MM.1S (cell line): ENCODE data around the gene ZNF513.

Source experiments
- DNase-seq: peaks from one replicate; pipeline ENCODE4 v3.0.0-alpha.2; 2015
- H2AFZ ChIP-seq: fragments of 300-600 bp; sonication (generic); 2 replicates; pipeline ENCODE4 v1.6.0; 2016; ENCODE audit warnings: antibody characterized with exemption, low read length
- H3F3A ChIP-seq: fragments of 300-600 bp; sonication (generic); 2 replicates; pipeline ENCODE4 v1.6.1; 2016; ENCODE audit warnings: mild to moderate bottlenecking, antibody characterized with exemption, low read length, moderate library complexity, mixed read lengths; ENCODE audit not compliant: insufficient read depth
- H3K27ac ChIP-seq: fragments of 300-600 bp; sonication (generic); 2 replicates; pipeline ENCODE4 v1.5.1; 2016; ENCODE audit warnings: mild to moderate bottlenecking, low read length
- H3K27me3 ChIP-seq: fragments of 300-600 bp; sonication (generic); replicated peaks from 2 replicates; pipeline ENCODE4 v1.6.0; 2016; ENCODE audit warnings: low read length; ENCODE audit not compliant: insufficient read depth
- H3K36me3 ChIP-seq: fragments of 300-600 bp; sonication (generic); replicated peaks from 2 replicates; pipeline ENCODE4 v1.6.1; 2016; ENCODE audit warnings: mild to moderate bottlenecking, low read length, mixed read lengths; ENCODE audit not compliant: insufficient read depth
- H3K4me1 ChIP-seq: fragments of 300-600 bp; sonication (generic); 2 replicates; pipeline ENCODE4 v1.6.1; 2016; ENCODE audit warnings: low read length, mixed read lengths
- H3K4me2 ChIP-seq: fragments of 300-600 bp; sonication (generic); 2 replicates; pipeline ENCODE4 v1.6.0; 2016; ENCODE audit warnings: low read depth, low read length
- H3K4me3 ChIP-seq: fragments of 300-600 bp; sonication (generic); 2 replicates; pipeline ENCODE4 v1.5.1; 2016; ENCODE audit warnings: low read length, mixed read lengths
- H3K79me2 ChIP-seq: fragments of 300-600 bp; sonication (generic); 2 replicates; pipeline ENCODE4 v1.6.1; 2016; ENCODE audit warnings: mixed run types, low read length, mixed read lengths
- H3K9ac ChIP-seq: fragments of 300-600 bp; sonication (generic); 2 replicates; pipeline ENCODE4 v1.6.1; 2016; ENCODE audit warnings: low read length, mixed read lengths
- H3K9me2 ChIP-seq: fragments of 300-600 bp; sonication (generic); replicated peaks from 2 replicates; pipeline ENCODE4 v1.6.1; 2016; ENCODE audit warnings: mild to moderate bottlenecking, low read length, mixed read lengths; ENCODE audit not compliant: insufficient read depth
- H3K9me3 ChIP-seq: fragments of 300-600 bp; sonication (generic); replicated peaks from 2 replicates; pipeline ENCODE4 v1.6.1; 2016; ENCODE audit warnings: mild to moderate bottlenecking, low read length, mixed read lengths; ENCODE audit not compliant: insufficient read depth
- H4K20me1 ChIP-seq: fragments of 300-600 bp; sonication (generic); 2 replicates; pipeline ENCODE4 v1.6.1; 2016; ENCODE audit warnings: mild to moderate bottlenecking, low read length, moderate library complexity, mixed read lengths; ENCODE audit not compliant: insufficient read depth
- EZH2 ChIP-seq: fragments of 300-600 bp; sonication (generic); optimal IDR thresholded peaks from 2 replicates; pipeline ENCODE3; 2017; ENCODE audit warnings: low read depth, mild to moderate bottlenecking, antibody characterized with exemption, low read length, mixed read lengths
- EZH2phosphoT487 ChIP-seq: fragments of 300-600 bp; sonication (generic); IDR thresholded peaks from 2 replicates; pipeline ENCODE4 v1.6.1; 2018; ENCODE audit warnings: antibody characterized with exemption, low read length
- TF ChIP-seq, protein P1 (sequence below): fragments of 300-600 bp; sonication (generic); IDR thresholded peaks from 2 replicates; pipeline ENCODE4 v1.5.1; 2016; ENCODE audit warnings: antibody characterized with exemption, low read length, mixed read lengths

Gene ZNF513

DNA sequence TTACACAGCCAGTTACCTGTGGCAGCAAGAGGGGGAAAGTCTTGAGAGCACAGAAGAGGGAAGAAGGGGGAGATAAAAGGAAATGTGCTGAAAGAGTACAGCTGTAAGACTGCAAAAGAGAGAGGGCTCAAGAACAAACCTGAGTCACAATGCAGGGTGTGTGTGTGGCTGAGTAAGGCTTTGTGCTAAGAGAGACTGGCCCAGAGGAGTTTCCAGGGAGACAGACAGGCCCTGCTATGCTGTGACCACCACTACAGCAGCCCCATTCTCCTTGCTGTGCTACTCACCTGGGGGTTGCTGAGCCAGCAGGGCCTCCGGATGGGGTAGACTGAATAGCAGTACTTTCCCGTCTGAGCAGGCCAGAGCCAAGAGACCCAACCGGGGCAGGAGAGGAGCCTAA lies 45.2 kb downstream of the ZNF513 start:
- H2AFZ ChIP-seq, result no peak overlapping the region
- H3K36me3 ChIP-seq, result no peaks in the 10 kb centered on the region; the same call in 1 of the 2 replicates

More for the DNA sequence above, 45.2 kb downstream of the ZNF513 start:
- no peaks in the 10 kb centered on the region for H3F3A ChIP-seq
- no peaks in the 10 kb centered on the region for H3K9me3 ChIP-seq
- H3K4me2 ChIP-seq, result no peak overlapping the region
- H3K9me2 ChIP-seq, result no peaks in the 10 kb centered on the region
- no peak overlapping the region for H3K4me3 ChIP-seq
- no peaks in the 10 kb centered on the region for H3K79me2 ChIP-seq
- TF ChIP-seq EZH2phosphoT487, result no peak
- TF ChIP-seq, protein P1, sequence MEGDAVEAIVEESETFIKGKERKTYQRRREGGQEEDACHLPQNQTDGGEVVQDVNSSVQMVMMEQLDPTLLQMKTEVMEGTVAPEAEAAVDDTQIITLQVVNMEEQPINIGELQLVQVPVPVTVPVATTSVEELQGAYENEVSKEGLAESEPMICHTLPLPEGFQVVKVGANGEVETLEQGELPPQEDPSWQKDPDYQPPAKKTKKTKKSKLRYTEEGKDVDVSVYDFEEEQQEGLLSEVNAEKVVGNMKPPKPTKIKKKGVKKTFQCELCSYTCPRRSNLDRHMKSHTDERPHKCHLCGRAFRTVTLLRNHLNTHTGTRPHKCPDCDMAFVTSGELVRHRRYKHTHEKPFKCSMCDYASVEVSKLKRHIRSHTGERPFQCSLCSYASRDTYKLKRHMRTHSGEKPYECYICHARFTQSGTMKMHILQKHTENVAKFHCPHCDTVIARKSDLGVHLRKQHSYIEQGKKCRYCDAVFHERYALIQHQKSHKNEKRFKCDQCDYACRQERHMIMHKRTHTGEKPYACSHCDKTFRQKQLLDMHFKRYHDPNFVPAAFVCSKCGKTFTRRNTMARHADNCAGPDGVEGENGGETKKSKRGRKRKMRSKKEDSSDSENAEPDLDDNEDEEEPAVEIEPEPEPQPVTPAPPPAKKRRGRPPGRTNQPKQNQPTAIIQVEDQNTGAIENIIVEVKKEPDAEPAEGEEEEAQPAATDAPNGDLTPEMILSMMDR, result no peak
- TF ChIP-seq EZH2, result no peak
- DNase-seq, result no peak
- H3K27ac ChIP-seq, result no peak overlapping the region
- no peak overlapping the region for H3K9ac ChIP-seq
- H3K4me1 ChIP-seq, result no peaks in the 10 kb centered on the region
- no peaks in the 10 kb centered on the region for H3K27me3 ChIP-seq
- no peaks in the 10 kb centered on the region for H4K20me1 ChIP-seq
